IPS-18a (cell line): ENCODE data around the gene RPTOR.

Experiments
- H3K27ac ChIP-seq: one replicate; pipeline ENCODE4 v1.5.1; 2013; ENCODE audit warnings: low read length
- H3K27me3 ChIP-seq: one replicate; pipeline ENCODE4 v1.6.1; 2013; ENCODE audit warnings: mild to moderate bottlenecking, low read length; ENCODE audit not compliant: control insufficient read depth, insufficient read depth
- H3K36me3 ChIP-seq: one replicate; pipeline ENCODE4 v1.6.1; 2013; ENCODE audit warnings: low read depth, low read length; ENCODE audit not compliant: control insufficient read depth
- H3K4me1 ChIP-seq: one replicate; pipeline ENCODE4 v1.6.1; 2013; ENCODE audit warnings: low read depth, low read length; ENCODE audit not compliant: control insufficient read depth
- H3K4me3 ChIP-seq: one replicate; pipeline ENCODE4 v1.5.1; 2013; ENCODE audit warnings: low read length
- H3K9ac ChIP-seq: one replicate; pipeline ENCODE4 v1.6.1; 2013; ENCODE audit warnings: mild to moderate bottlenecking, low read length, moderate library complexity
- H3K9me3 ChIP-seq: one replicate; pipeline ENCODE4 v1.6.1; 2013; ENCODE audit warnings: low read depth, low read length; ENCODE audit not compliant: control insufficient read depth

The RPTOR gene

GRCh38 chr17:80630560-80631120 lies 86.0 kb downstream of the RPTOR start:
- Histone ChIP-seq H3K4me1 (no peaks in the 10 kb centered on the region), H3K4me3 (no peak overlapping the region), H3K9me3 (no peaks in the 10 kb centered on the region), H3K27ac (no peak overlapping the region), H3K9ac (no peak overlapping the region), H3K36me3 (no peaks in the 10 kb centered on the region), H3K27me3 (no peaks in the 10 kb centered on the region)

- Histone ChIP-seq H3K9me3 (no peaks in the 10 kb centered on the region), H3K4me3 (no peak overlapping the region), H3K27me3 (no peaks in the 10 kb centered on the region), H3K36me3 (no peaks in the 10 kb centered on the region), H3K9ac (no peak overlapping the region), H3K27ac (no peak overlapping the region), H3K4me1 (no peaks in the 10 kb centered on the region)
Measured at GRCh38 chr17:80631142-80632045, 86.8 kb downstream of the RPTOR start.

- no peaks in the 10 kb centered on the region for H3K27me3 ChIP-seq
- H3K9ac ChIP-seq: no peak overlapping the region
- H3K4me3 ChIP-seq: no peak overlapping the region
- H3K4me1 ChIP-seq: no peaks in the 10 kb centered on the region
- H3K27ac ChIP-seq: no peak overlapping the region
- H3K36me3 ChIP-seq: no peaks in the 10 kb centered on the region
- H3K9me3 ChIP-seq: no peaks in the 10 kb centered on the region
Measured at GRCh38 chr17:80632046-80632581, 87.5 kb downstream of the RPTOR start.

GRCh38 chr17:80633207-80633606 lies 88.6 kb downstream of the RPTOR start:
- no peaks in the 10 kb centered on the region for H3K4me1 ChIP-seq
- no peak overlapping the region for H3K27ac ChIP-seq
- H3K4me3 ChIP-seq: no peak overlapping the region
- H3K27me3 ChIP-seq: no peaks in the 10 kb centered on the region
- no peaks in the 10 kb centered on the region for H3K9me3 ChIP-seq
- H3K9ac ChIP-seq: no peak overlapping the region
- no peaks in the 10 kb centered on the region for H3K36me3 ChIP-seq

GRCh38 chr17:80633994-80634566 lies 89.4 kb downstream of the RPTOR start:
- H3K4me1 ChIP-seq: no peaks in the 10 kb centered on the region
- H3K27ac ChIP-seq: no peak overlapping the region
- no peak overlapping the region for H3K9ac ChIP-seq
- no peaks in the 10 kb centered on the region for H3K9me3 ChIP-seq
- H3K36me3 ChIP-seq: no peaks in the 10 kb centered on the region
- H3K27me3 ChIP-seq: no peaks in the 10 kb centered on the region
- H3K4me3 ChIP-seq: no peak overlapping the region

GRCh38 chr17:80636361-80637018 lies 91.9 kb downstream of the RPTOR start:
- no peak overlapping the region for H3K4me3 ChIP-seq
- H3K9ac ChIP-seq: no peak overlapping the region
- no peaks in the 10 kb centered on the region for H3K4me1 ChIP-seq
- H3K9me3 ChIP-seq: no peaks in the 10 kb centered on the region
- H3K36me3 ChIP-seq: no peaks in the 10 kb centered on the region
- H3K27ac ChIP-seq: no peak overlapping the region
- H3K27me3 ChIP-seq: no peaks in the 10 kb centered on the region

- no peaks in the 10 kb centered on the region for H3K27me3 ChIP-seq
- no peak overlapping the region for H3K27ac ChIP-seq
- H3K4me1 ChIP-seq: no peaks in the 10 kb centered on the region
- H3K4me3 ChIP-seq: no peak overlapping the region
- H3K9me3 ChIP-seq: no peaks in the 10 kb centered on the region
- H3K36me3 ChIP-seq: no peaks in the 10 kb centered on the region
- H3K9ac ChIP-seq: no peak overlapping the region
Measured at GRCh38 chr17:80637048-80637781, 92.6 kb downstream of the RPTOR start.

GRCh38 chr17:80639658-80640057 lies 95.0 kb downstream of the RPTOR start:
- Histone ChIP-seq H3K9ac (no peak overlapping the region), H3K36me3 (no peaks in the 10 kb centered on the region), H3K27me3 (no peaks in the 10 kb centered on the region), H3K4me1 (no peaks in the 10 kb centered on the region), H3K9me3 (no peaks in the 10 kb centered on the region), H3K27ac (no peak overlapping the region), H3K4me3 (no peak overlapping the region)

- Histone ChIP-seq H3K36me3 (no peaks in the 10 kb centered on the region), H3K4me1 (no peaks in the 10 kb centered on the region), H3K27ac (no peak overlapping the region), H3K4me3 (no peak overlapping the region), H3K9me3 (no peaks in the 10 kb centered on the region), H3K27me3 (no peaks in the 10 kb centered on the region), H3K9ac (no peak overlapping the region)
Measured at GRCh38 chr17:80640366-80641084, 95.9 kb downstream of the RPTOR start.

- Histone ChIP-seq H3K9ac (no peak overlapping the region), H3K4me1 (peaks cover 12% of the 10 kb centered on the region), H3K27ac (no peak overlapping the region), H3K27me3 (no peaks in the 10 kb centered on the region), H3K4me3 (no peak overlapping the region), H3K36me3 (no peaks in the 10 kb centered on the region), H3K9me3 (no peaks in the 10 kb centered on the region)
Measured at GRCh38 chr17:80643326-80644099, 98.9 kb downstream of the RPTOR start.
